GM10266 (cell line): Measurements from ENCODE around the gene GLDN.

Source experiments
- DNase-seq: peaks from one replicate; pipeline ENCODE4 v3.0.0; 2012; ENCODE audit errors: extremely low spot score
- TF ChIP-seq, protein P1 (sequence below): IDR thresholded peaks from 2 replicates; pipeline ENCODE4 v1.5.1; 2012; ENCODE audit warnings: mild to moderate bottlenecking, low read depth; ENCODE audit not compliant: control insufficient read depth, insufficient read depth; ENCODE audit errors: missing control alignments

GLDN gene

DNA sequence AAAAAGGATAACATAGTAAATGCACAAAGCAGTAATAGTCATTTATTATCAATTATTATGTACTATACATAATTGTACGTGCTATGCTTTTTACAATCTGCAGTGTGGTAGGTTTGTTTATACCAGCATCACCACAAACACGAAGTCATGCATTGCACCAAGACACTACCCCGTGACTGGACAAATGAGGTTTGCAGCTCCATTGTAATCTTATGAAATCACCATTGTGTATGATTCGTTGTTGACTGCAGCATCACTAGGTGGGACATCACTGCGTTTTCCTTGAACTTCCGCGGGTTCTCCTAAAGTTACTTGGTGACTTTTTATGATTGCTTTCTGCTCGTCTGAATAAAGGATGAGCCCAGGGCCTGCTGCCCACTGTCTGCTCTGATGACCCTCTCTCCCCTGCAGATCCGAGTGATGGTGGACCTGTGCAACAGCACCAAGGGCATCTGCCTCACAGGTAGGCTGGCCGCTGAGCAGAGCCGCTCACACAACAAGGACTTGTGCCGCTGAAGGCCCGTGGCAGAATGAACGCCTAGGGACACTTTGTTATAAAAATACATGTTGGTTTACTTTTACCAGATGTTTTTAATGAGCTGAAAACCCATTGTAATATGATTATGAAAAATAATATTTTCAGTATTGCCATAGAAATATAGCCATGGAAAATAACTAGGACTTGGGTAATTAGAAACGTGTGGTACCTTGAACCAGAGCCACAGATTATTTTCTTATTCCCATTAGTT, 35.8 kb downstream of the GLDN start:
- DNase-seq, result no peak
- TF ChIP-seq, protein P1, sequence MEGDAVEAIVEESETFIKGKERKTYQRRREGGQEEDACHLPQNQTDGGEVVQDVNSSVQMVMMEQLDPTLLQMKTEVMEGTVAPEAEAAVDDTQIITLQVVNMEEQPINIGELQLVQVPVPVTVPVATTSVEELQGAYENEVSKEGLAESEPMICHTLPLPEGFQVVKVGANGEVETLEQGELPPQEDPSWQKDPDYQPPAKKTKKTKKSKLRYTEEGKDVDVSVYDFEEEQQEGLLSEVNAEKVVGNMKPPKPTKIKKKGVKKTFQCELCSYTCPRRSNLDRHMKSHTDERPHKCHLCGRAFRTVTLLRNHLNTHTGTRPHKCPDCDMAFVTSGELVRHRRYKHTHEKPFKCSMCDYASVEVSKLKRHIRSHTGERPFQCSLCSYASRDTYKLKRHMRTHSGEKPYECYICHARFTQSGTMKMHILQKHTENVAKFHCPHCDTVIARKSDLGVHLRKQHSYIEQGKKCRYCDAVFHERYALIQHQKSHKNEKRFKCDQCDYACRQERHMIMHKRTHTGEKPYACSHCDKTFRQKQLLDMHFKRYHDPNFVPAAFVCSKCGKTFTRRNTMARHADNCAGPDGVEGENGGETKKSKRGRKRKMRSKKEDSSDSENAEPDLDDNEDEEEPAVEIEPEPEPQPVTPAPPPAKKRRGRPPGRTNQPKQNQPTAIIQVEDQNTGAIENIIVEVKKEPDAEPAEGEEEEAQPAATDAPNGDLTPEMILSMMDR, result no peak

DNA sequence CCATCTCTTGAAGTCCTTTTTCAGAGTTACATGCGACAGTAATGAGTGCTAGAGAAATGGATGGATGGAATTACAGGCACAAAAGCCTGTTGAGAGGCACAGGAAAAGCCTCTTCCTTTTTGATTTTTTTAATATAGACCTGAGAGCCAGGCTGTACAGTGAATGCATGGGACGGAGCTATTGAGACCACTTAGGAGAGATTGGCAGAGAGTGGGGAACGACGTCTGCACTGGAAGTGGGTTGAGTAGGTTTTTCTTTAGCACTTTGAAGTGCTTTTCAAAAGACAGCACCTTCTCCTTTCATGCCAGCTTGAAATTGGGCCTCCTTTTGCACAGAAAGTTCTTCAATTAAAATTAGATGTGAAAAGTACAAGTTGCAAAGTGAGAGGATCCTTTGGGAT, 37.0 kb downstream of the GLDN start:
- DNase-seq, result no peak
- TF ChIP-seq, protein P1, result no peak

DNA sequence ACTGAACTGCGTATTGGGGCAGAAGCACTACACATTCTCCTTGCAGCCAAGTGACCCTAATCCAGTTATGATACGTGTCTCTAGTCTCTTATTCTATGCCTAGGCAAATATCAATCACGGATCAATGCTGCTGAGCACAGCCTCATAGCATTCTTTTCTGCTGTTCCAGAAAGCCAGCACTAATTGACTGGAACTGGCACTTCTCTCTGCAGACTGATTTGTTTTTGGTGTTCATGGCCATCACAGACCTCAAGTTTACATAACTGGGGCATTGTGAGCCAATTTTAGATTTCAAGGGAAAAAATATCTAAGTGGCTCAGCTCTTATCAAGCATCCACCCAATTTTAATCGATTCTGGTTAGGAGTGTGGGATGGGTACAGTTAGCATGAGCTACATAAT, 37.9 kb downstream of the GLDN start:
- TF ChIP-seq, protein P1, result no peak
- DNase-seq, result no peak

DNA sequence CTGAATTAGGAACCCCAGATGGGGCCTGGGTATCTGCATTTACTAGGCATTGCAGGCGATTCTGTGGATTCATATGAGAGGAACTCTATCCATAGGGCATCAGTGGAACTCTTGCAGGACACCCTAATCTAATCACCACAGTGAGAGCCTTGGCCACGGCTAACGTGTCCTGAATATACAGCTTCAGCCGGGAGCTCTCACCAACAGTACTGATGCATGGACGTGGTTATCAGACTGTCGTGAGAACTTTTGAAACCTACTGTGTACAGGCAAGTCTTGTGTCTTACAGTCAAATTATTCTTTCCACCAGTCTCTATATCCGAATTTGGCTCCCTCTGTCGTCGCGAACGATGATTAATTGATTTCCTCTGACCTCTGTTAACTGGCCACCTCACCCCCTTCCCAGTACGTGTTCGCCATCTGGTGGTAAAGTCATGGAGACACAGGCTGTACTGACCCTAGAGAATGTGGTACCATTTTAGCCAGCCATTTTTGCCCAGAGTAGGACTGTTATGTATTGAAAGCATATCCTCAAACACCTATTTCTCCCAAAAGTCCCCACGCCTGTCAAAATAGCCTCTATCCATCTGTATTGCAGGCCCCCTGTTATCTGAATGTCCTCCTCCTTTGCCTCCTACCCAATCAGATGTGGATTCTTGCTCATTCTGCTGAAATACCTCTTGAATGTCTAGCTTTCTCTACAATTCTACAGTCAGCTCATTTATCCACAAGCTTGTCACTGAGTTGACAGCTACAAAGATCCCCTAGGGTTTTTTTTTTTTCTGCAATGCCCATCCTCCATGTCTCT, 39.7 kb downstream of the GLDN start:
- TF ChIP-seq, protein P1, result peak; percentile 93
- DNase-seq, result peak; percentile 66

DNA sequence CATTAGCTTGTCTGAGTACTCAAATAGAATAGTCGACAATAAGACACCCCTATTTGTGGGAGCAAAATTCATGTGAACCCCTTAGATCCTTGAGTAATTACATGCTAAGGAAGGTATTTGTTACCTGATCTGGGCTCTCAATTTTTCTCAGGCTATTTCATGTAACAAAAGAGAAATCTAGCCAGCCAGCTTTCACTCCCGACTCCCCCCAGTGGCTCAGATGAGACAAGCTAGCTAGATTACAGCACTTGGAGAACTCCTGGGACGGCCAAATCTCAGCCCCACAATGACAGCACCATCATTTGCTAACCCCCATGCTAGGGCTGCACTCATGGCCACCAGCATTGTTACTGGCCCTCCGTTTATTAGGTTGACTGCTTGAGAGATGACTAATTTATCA, 41.3 kb downstream of the GLDN start:
- TF ChIP-seq, protein P1, result peak; percentile 38
- peak; percentile 37 for DNase-seq

DNA sequence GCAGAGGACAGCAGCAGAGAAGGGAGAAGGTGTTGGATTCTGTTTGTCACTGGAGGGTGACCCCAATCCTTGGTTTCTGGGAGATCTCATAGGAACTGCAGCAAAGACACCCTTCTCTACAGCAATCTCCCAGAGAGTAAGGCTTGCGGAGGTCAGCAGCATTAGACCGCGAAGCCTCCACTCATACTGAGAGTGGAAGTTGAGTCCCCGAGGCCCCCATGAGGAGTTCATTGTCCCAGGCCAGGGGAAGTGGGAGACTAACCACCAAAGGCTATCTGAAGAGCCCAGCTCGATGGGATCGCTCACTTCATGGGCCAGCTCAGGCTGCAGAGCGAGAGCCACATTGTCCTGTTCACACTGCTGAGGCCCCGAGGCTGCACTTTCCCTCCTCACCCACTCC, 44.6 kb downstream of the GLDN start:
- no peak for DNase-seq
- TF ChIP-seq, protein P1, result no peak

DNA sequence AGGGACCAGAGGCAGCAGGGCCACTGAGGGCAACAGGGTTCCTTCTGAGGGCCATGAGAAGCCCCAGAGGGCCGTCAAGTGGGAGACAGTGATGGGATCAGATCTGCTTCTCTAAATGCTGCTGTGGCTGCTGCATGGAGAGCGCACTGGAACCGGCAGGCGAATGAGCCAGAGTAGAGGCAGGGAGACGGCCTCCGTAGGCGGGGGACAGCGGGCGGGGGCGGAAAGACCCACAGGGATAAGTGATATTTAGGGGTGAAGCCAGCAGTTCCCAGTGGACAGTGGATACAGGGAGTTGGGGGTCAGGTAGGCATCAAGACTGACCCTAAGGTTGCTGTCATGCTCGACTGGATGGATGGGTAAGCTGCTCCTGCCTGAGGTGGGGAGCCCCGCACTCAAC, 45.0 kb downstream of the GLDN start:
- DNase-seq, result no peak

More for the DNA sequence above, 45.0 kb downstream of the GLDN start:
- TF ChIP-seq, protein P1, result no peak
